PC-9 (cell line): ENCODE data around the gene SHISAL1. TPM values are rescaled to one million over a fixed set of nuclear protein-coding genes. Genes with fewer than 3 reads are reported as not detected.
"Not testable (repeated sequence)": the region's sequence is repeated elsewhere in the genome, so short reads cannot be mapped to it uniquely, and the experiment has no call there.

Experiments
- BruUV-seq: library from RNA; stranded (reverse); fragments of 400-500 nt; replicated peaks from 2 replicates; lab custom pipeline; 2021; lab: Mats Ljungman, UMichigan
- CTCF ChIA-PET: fragments of 300-600 bp; sonication (Branson Sonifier 250); formaldehyde crosslinking; loops from one replicate; lab custom pipeline; 2022; ENCODE audit warnings: antibody characterized with exemption; lab: Charles Lee
- POLR2A ChIA-PET: fragments of 300-600 bp; sonication (Branson Sonifier 250); formaldehyde crosslinking; loops from one replicate; lab custom pipeline; 2022; ENCODE audit warnings: antibody characterized with exemption; ENCODE audit not compliant: unreplicated experiment; lab: Charles Lee
- DNase-seq, 2 experiments: peaks; one replicate each; pipeline versions ENCODE4 v3.0.0 to v3.0.0-alpha.2; 2015 to 2022; ENCODE audit warnings: mixed read lengths in 1 of 2
- H2AFZ ChIP-seq: fragments of 200-600 bp; sonication (generic); 2 replicates; pipeline ENCODE4 v1.8.1; 2017; ENCODE audit warnings: antibody characterized with exemption
- H3F3A ChIP-seq: fragments of 200-600 bp; sonication (generic); 2 replicates; pipeline ENCODE4 v1.8.1; 2017; ENCODE audit warnings: antibody characterized with exemption, mild to moderate bottlenecking, low read depth; ENCODE audit not compliant: insufficient read depth
- H3K27ac ChIP-seq: fragments of 200-600 bp; sonication (generic); 2 replicates; pipeline ENCODE4 v1.6.1; 2016; ENCODE audit warnings: mixed run types
- H3K27me3 ChIP-seq: fragments of 200-600 bp; sonication (generic); 2 replicates; pipeline ENCODE4 v1.6.1; 2016; ENCODE audit warnings: low read depth, mixed run types; ENCODE audit not compliant: insufficient read depth
- H3K36me3 ChIP-seq: fragments of 200-600 bp; sonication (generic); 2 replicates; pipeline ENCODE4 v1.6.1; 2016; ENCODE audit warnings: low read depth, mixed run types
- H3K4me1 ChIP-seq: fragments of 200-600 bp; sonication (generic); replicated peaks from 2 replicates; pipeline ENCODE4 v1.6.1; 2016; ENCODE audit warnings: mixed run types; ENCODE audit not compliant: insufficient read depth
- H3K4me2 ChIP-seq: fragments of 200-600 bp; sonication (generic); 2 replicates; pipeline ENCODE4 v1.6.1; 2017; ENCODE audit warnings: mixed run types
- H3K4me3 ChIP-seq: fragments of 200-600 bp; sonication (generic); 2 replicates; pipeline ENCODE4 v1.6.1; 2016; ENCODE audit warnings: mixed run types
- H3K79me2 ChIP-seq: fragments of 200-600 bp; sonication (generic); 2 replicates; pipeline ENCODE4 v1.6.1; 2017; ENCODE audit warnings: low read depth, mixed run types
- H3K9me2 ChIP-seq: fragments of 200-600 bp; sonication (generic); 2 replicates; pipeline ENCODE4 v1.8.1; 2017; ENCODE audit warnings: mild to moderate bottlenecking; ENCODE audit not compliant: insufficient read depth
- H3K9me3 ChIP-seq: fragments of 200-600 bp; sonication (generic); 2 replicates; pipeline ENCODE4 v1.8.1; 2016; ENCODE audit warnings: low read depth; ENCODE audit not compliant: insufficient read depth
- H4K20me1 ChIP-seq: fragments of 200-600 bp; sonication (generic); 2 replicates; pipeline ENCODE4 v1.8.1; 2017; ENCODE audit not compliant: insufficient read depth
- EZH2 ChIP-seq: fragments of 200-600 bp; sonication (generic); IDR thresholded peaks from 2 replicates; pipeline ENCODE4 v1.8.0; 2017; ENCODE audit warnings: antibody characterized with exemption, low read depth
- intact Hi-C: fragments of 100-400 bp; cut with micrococcal nuclease; formaldehyde crosslinking; loops from one replicate; pipeline ENCODE4 v1.10.0; 2022; ENCODE audit not compliant: unreplicated experiment
- total RNA-seq: library from RNA; stranded (reverse); gene quantifications from 2 replicates; pipeline ENCODE4 v1.2.3, GENCODE V29; 2021
- TF ChIP-seq, protein P1 (sequence below): fragments of 200-600 bp; sonication (generic); conservative IDR thresholded peaks from 2 replicates; pipeline ENCODE4 v1.6.1; 2017; ENCODE audit warnings: mixed run types, antibody characterized with exemption, mild to moderate bottlenecking, moderate library complexity

The SHISAL1 gene
- total RNA-seq, 1 experiment from 2014 or later, result 0.94 TPM

DNA sequence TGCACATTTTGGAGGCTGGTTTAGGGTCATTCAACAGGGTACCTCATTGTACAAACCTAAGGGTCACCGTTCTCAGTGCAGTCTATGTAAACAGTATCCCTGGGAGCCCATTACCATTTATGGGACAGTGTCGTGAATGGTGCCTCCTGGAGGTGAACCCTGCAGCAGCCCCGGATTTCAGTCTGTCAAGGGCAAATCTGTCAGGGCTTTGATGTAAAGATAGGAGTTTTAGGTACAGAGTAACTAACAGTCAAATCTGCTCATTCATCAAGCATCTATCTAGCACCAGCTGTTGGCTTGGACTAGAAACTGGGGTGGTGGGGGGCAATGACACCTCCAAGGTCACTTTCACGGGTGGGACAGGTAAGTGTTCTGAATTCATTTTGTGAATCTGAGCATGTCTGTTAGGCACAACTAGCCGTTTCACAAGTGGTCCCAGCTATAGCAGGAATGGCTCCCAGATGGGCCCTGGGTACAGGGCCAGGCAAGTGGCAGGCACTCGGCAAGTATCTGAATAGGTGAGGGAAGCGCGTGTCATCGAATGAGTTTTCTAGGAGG, 68.4 kb downstream of the SHISAL1 start:
- intact Hi-C loops, result no loop called here
- CTCF ChIA-PET, result no interaction called here

GRCh38 chr22:44243761-44244160, 69.0 kb downstream of the SHISAL1 start:
- H3K9me2 ChIP-seq, result no peaks in the 10 kb centered on the region
- ChIA-PET CTCF (no interaction called here), POLR2A (no interaction called here)
- H3K4me1 ChIP-seq, result no peaks in the 10 kb centered on the region
- H3K9me3 ChIP-seq, result no peaks in the 10 kb centered on the region
- H3K27ac ChIP-seq, result no peak overlapping the region
- no peaks in the 10 kb centered on the region for H3K79me2 ChIP-seq
- H2AFZ ChIP-seq, result no peak overlapping the region
- H3K4me3 ChIP-seq, result no peak overlapping the region
- DNase-seq, result no peak
- H3K4me2 ChIP-seq, result no peak overlapping the region
- no peaks in the 10 kb centered on the region for H4K20me1 ChIP-seq
- intact Hi-C loops, result no loop called here
- BruUV-seq, result no TSS peak
- H3K27me3 ChIP-seq, result 0 out of 2 replicates have a peak, but pooled peaks cover 2% of the 10 kb centered on the region
- no peaks in the 10 kb centered on the region for H3K36me3 ChIP-seq
- TF ChIP-seq, protein P1, sequence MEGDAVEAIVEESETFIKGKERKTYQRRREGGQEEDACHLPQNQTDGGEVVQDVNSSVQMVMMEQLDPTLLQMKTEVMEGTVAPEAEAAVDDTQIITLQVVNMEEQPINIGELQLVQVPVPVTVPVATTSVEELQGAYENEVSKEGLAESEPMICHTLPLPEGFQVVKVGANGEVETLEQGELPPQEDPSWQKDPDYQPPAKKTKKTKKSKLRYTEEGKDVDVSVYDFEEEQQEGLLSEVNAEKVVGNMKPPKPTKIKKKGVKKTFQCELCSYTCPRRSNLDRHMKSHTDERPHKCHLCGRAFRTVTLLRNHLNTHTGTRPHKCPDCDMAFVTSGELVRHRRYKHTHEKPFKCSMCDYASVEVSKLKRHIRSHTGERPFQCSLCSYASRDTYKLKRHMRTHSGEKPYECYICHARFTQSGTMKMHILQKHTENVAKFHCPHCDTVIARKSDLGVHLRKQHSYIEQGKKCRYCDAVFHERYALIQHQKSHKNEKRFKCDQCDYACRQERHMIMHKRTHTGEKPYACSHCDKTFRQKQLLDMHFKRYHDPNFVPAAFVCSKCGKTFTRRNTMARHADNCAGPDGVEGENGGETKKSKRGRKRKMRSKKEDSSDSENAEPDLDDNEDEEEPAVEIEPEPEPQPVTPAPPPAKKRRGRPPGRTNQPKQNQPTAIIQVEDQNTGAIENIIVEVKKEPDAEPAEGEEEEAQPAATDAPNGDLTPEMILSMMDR, result no peak
- TF ChIP-seq EZH2, result no peak
- no peaks in the 10 kb centered on the region for H3F3A ChIP-seq

More for the DNA sequence above, 68.4 kb downstream of the SHISAL1 start:
- TF ChIP-seq EZH2, result no peak
- TF ChIP-seq, protein P1, result no peak
- Histone ChIP-seq H3K36me3 (no peaks in the 10 kb centered on the region), H3K4me2 (no peak overlapping the region), H2AFZ (no peak overlapping the region), H3K27ac (no peak overlapping the region), H3K9me2 (no peaks in the 10 kb centered on the region), H3F3A (no peaks in the 10 kb centered on the region), H3K9me3 (no peaks in the 10 kb centered on the region), H3K79me2 (no peaks in the 10 kb centered on the region), H3K4me1 (no peaks in the 10 kb centered on the region), H3K4me3 (no peak overlapping the region), H4K20me1 (no peaks in the 10 kb centered on the region), H3K27me3 (0 out of 2 replicates have a peak, but pooled peaks cover 2% of the 10 kb centered on the region)
- POLR2A ChIA-PET, result no interaction called here
- DNase-seq, result no peak
- no TSS peak for BruUV-seq

DNA sequence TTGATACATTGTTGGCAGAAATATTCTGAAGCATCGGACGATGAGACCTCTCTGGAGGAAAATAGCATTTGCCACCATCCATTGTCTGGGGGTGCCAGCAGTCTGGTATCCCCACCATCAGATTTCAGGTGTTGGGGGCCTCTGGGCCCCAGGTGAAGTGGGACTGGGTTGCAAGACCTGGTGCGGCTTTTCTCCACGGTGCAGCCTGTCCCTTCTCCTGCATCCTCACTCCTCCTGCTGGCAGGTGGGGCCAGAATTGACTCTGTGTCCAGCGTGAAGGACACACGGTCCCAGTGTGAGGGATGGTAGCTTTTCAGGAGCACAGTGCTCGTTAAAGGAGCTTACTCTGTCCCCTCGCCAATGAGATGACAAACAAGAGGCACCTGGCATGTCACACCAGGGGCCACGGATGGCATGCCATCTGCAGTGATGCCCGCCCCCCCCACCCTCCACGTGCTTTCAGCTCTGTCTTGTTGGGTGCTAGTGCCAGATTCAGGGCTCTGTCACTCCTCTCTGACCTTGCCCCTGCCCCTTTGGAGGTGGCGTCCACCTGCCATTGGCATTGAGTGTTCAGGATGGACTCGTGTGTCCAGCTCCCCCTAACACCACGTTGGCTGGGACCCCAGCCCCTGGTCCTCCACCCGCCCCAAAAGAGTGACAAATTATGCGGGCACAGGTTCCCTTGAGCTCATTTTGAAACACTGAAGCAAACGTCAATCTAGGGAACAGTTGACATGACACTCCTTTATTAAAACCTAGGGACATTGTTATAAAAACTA, 69.6 kb downstream of the SHISAL1 start:
- intact Hi-C loops, result no loop called here
- Histone ChIP-seq H3K79me2 (no peaks in the 10 kb centered on the region), H3K4me2 (no peak overlapping the region), H3K27ac (no peak overlapping the region), H3K9me2 (no peaks in the 10 kb centered on the region), H3K9me3 (no peaks in the 10 kb centered on the region), H3K27me3 (0 out of 2 replicates have a peak, but pooled peaks cover 7% of the 10 kb centered on the region), H3F3A (no peaks in the 10 kb centered on the region), H3K36me3 (no peaks in the 10 kb centered on the region), H3K4me3 (no peak overlapping the region), H4K20me1 (no peaks in the 10 kb centered on the region), H2AFZ (no peak overlapping the region), H3K4me1 (no peaks in the 10 kb centered on the region)
- no TSS peak for BruUV-seq
- DNase-seq, result no peak
- TF ChIP-seq EZH2, result no peak
- TF ChIP-seq, protein P1, result no peak
- ChIA-PET POLR2A (no interaction called here), CTCF (no interaction called here)

DNA sequence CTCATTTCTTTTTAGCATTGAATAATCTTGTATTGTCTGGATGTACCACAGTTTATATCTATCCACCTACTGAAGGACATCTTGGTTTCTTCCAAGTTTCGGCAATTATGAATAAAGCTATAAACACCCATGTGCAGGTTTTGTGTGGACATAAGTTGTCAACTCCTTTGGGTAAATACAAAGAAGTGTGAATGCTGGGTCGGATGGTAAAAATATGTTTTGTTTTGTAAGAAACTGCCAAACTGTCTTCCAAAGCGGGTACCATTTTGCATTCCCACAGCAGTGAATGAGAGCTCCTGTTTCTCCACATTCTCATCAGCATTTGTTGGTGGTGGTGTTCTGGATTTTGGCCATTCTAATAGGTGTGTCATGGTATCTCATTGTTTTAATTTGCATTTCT, 71.6 kb downstream of the SHISAL1 start:
- H3K9me2 ChIP-seq, H3K4me1 ChIP-seq, H4K20me1 ChIP-seq, CTCF ChIA-PET, H3K27me3 ChIP-seq, H3K36me3 ChIP-seq, H3K79me2 ChIP-seq, DNase-seq, H3K4me3 ChIP-seq, H2AFZ ChIP-seq, POLR2A ChIA-PET, H3K27ac ChIP-seq, H3K9me3 ChIP-seq, H3K4me2 ChIP-seq, BruUV-seq, intact Hi-C loops, H3F3A ChIP-seq: not testable (repeated sequence)
